Gastroesophageal sphincter (tissue), 4 donors: Measurements from ENCODE around the gene VPS33A. TPM values are rescaled to one million over a fixed set of nuclear protein-coding genes. Genes with fewer than 3 reads are reported as not detected.

Source experiments
- ATAC-seq: fragments of 150-250 bp; one replicate; pipeline ENCODE4 v1.9.1; 2016; ENCODE audit warnings: mild to moderate bottlenecking, moderate library complexity
- H3K27ac ChIP-seq, 4 donors: fragments of 200-600 bp; sonication (generic) in 3 of 4; 1 replicate in 3 of 4; 2 replicates in 1 of 4; pipeline ENCODE4 v1.5.1; 2016 to 2019
- H3K27me3 ChIP-seq: fragments of 200-600 bp; sonication (generic); one replicate; pipeline ENCODE4 v1.5.1; 2019
- H3K36me3 ChIP-seq, 2 donors: fragments of 200-600 bp; sonication (generic); one replicate each; pipeline ENCODE4 v1.5.1; 2019; ENCODE audit warnings: control low read depth in 1 of 2
- H3K4me1 ChIP-seq, 3 donors: fragments of 200-600 bp; sonication (generic); 1 replicate in 2 of 3; 2 replicates in 1 of 3; pipeline ENCODE4 v1.5.1; 2016 to 2019; ENCODE audit warnings: control low read depth in 2 of 3
- H3K4me3 ChIP-seq, 2 donors: fragments of 200-600 bp; sonication (generic); one replicate each; pipeline ENCODE4 v1.5.1; 2019; ENCODE audit warnings: mild to moderate bottlenecking in 1 of 2, moderate library complexity in 1 of 2
- H3K9me3 ChIP-seq, 3 donors: fragments of 200-600 bp; sonication (generic); one replicate each; pipeline ENCODE4 v1.5.1; 2017 to 2019; ENCODE audit warnings: control low read depth in 2 of 3
- EP300 ChIP-seq: sonication (generic); formaldehyde crosslinking; IDR thresholded peaks from one replicate; pipeline ENCODE4 v1.6.1; 2017; ENCODE audit warnings: antibody characterized with exemption, mild to moderate bottlenecking
- POLR2A ChIP-seq, 2 donors: fragments of 450-650 bp; IDR thresholded peaks; one replicate each; pipeline ENCODE4 v1.6.1; 2017; ENCODE audit warnings: antibody characterized with exemption in 2 of 2, mild to moderate bottlenecking in 2 of 2, moderate library complexity in 1 of 2
- POLR2AphosphoS5 ChIP-seq: sonication (generic); formaldehyde crosslinking; IDR thresholded peaks from one replicate; pipeline ENCODE4 v1.6.1; 2017; ENCODE audit warnings: antibody characterized with exemption
- WGBS, 2 donors: methylation state at CpG; one replicate each; pipeline ENCODE4 v1.1.5; 2018; ENCODE audit warnings: low coverage in 1 of 2; 5-methylcytosine and 5-hydroxymethylcytosine counted together
- total RNA-seq, 4 donors: library from RNA; depleted of rRNA; stranded (reverse); fragments of >200 nt; gene quantifications; one replicate each; pipeline ENCODE4 v1.1.0, GENCODE V29; 2016
- TF ChIP-seq, protein P1 (sequence below), 4 experiments: fragments of 200-600 bp in 2 of 4; fragments of 450-650 bp in 2 of 4; sonication (generic) in 1 of 4; IDR thresholded peaks; one replicate each; pipeline ENCODE4 v1.5.1; 2017 to 2019; ENCODE audit warnings: antibody characterized with exemption in 4 of 4, mild to moderate bottlenecking in 2 of 4, moderate library complexity in 2 of 4

The VPS33A gene
- total RNA-seq, 4 donors from 2014 or later = 13.0 to 15.1 (median 13.6) TPM

DNA sequence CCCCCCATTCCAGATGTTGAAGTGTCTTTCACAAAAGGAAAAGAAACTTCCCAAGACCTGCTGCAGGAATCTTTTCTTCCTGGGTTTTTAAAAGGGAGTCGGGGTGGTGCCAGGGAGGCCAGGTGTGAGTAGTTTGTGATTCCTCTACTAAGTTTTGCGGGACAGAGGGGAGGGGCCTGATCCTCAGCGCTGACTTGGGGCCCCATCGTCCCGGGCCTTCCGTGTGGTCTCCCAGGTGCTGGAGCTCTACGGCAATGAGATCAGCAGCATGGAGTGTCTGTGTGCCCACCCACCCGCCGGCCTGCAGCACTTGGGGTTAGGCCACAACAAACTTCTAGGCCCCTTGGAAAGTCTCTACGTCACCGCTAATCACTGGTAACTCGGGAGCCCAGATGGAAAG lies 78.8 kb downstream of the VPS33A start:
- peaks cover 0 to 11% (median 0%) of the 10 kb centered on the region in 3 donors for H3K4me1 ChIP-seq
- no peak for TF ChIP-seq POLR2AphosphoS5
- TF ChIP-seq, protein P1, sequence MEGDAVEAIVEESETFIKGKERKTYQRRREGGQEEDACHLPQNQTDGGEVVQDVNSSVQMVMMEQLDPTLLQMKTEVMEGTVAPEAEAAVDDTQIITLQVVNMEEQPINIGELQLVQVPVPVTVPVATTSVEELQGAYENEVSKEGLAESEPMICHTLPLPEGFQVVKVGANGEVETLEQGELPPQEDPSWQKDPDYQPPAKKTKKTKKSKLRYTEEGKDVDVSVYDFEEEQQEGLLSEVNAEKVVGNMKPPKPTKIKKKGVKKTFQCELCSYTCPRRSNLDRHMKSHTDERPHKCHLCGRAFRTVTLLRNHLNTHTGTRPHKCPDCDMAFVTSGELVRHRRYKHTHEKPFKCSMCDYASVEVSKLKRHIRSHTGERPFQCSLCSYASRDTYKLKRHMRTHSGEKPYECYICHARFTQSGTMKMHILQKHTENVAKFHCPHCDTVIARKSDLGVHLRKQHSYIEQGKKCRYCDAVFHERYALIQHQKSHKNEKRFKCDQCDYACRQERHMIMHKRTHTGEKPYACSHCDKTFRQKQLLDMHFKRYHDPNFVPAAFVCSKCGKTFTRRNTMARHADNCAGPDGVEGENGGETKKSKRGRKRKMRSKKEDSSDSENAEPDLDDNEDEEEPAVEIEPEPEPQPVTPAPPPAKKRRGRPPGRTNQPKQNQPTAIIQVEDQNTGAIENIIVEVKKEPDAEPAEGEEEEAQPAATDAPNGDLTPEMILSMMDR (IDR thresholded peaks at IDR 0.05) = no peak
- TF ChIP-seq POLR2A (IDR thresholded peaks at IDR 0.05) = no peak
- TF ChIP-seq EP300 = no peak
- H3K36me3 ChIP-seq = no peaks in the 10 kb centered on the region
- ATAC-seq = no peak
- no peaks in the 10 kb centered on the region for H3K9me3 ChIP-seq
- no peak overlapping the region for H3K4me3 ChIP-seq
- no peak overlapping the region for H3K27ac ChIP-seq
- no CpG with 5 or more reads among the region's 12 CpGs for WGBS, 2 donors
- H3K27me3 ChIP-seq = no peaks in the 10 kb centered on the region

DNA sequence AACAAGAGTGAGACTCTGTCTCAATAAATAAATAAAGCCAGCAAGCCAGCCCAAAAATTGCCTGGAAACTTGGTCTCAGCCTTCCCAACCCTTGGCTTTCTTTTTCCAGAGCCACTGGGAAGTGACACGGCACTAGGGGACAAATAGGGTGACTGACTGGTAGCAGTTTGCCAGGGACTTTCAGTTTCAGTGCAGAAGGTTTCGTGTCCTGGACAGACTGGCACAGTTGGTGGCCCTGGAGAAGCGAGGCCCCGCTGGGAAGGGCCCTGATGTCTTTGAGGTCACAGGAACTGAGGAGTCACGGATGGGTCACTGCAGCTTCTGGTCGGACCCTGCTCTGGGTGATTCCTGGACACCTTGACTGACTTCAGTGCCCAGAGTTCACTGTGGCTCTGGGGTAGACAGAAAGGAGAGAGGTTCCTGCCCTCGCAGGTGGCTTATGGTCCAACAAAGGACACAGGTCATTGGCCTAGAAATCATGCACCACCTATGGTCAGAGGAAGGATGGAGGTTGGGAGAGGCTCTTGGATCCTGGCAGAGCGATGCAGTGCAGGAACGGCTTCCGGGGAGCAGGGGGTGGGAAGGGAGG lies 80.7 kb downstream of the VPS33A start:
- H3K27ac ChIP-seq = no peak overlapping the region
- no peaks in the 10 kb centered on the region for H3K27me3 ChIP-seq
- WGBS, 2 donors = 93 to 100% methylated on average over 1 to 3 of the region's 10 CpGs
- no peaks in the 10 kb centered on the region for H3K9me3 ChIP-seq
- no peak for TF ChIP-seq EP300
- TF ChIP-seq POLR2A (IDR thresholded peaks at IDR 0.05) = no peak
- TF ChIP-seq POLR2AphosphoS5 = no peak
- TF ChIP-seq, protein P1 (IDR thresholded peaks at IDR 0.05) = no peak
- no peak overlapping the region for H3K4me3 ChIP-seq
- no peak for ATAC-seq
- no peaks in the 10 kb centered on the region for H3K36me3 ChIP-seq
- peaks cover 0 to 11% (median 0%) of the 10 kb centered on the region in 3 donors for H3K4me1 ChIP-seq

- Histone ChIP-seq H3K27ac (no peak overlapping the region), H3K4me3 (no peak overlapping the region)
Observed at GRCh38 chr12:122185079-122185478, 81.2 kb downstream of the VPS33A start.

GRCh38 chr12:122184517-122184916 lies 81.8 kb downstream of the VPS33A start:
- ATAC-seq = no peak
- Histone ChIP-seq H3K9me3 (no peaks in the 10 kb centered on the region), H3K4me3 (no peak overlapping the region), H3K4me1 (peaks cover 0 to 11% (median 0%) of the 10 kb centered on the region in 3 donors), H3K27ac (no peak overlapping the region), H3K36me3 (no peaks in the 10 kb centered on the region), H3K27me3 (no peaks in the 10 kb centered on the region)
- no peak for TF ChIP-seq EP300
- TF ChIP-seq POLR2AphosphoS5 = no peak
- TF ChIP-seq POLR2A (IDR thresholded peaks at IDR 0.05) = no peak
- TF ChIP-seq, protein P1 (IDR thresholded peaks at IDR 0.05) = no peak
- WGBS, 2 donors = 96% methylated on average over 4 of the region's 18 CpGs; no CpG with 5 or more reads in 1 of the 2 donors

More at GRCh38 chr12:122185079-122185478, 81.2 kb downstream of the VPS33A start:
- Histone ChIP-seq H3K36me3 (no peaks in the 10 kb centered on the region), H3K27me3 (no peaks in the 10 kb centered on the region), H3K9me3 (no peaks in the 10 kb centered on the region), H3K4me1 (peaks cover 0 to 11% (median 0%) of the 10 kb centered on the region in 3 donors)
- ATAC-seq = no peak
- TF ChIP-seq EP300 (no peak), POLR2AphosphoS5 (no peak), POLR2A (IDR thresholded peaks at IDR 0.05) (no peak)
- TF ChIP-seq, protein P1 (IDR thresholded peaks at IDR 0.05) = no peak
- WGBS, 2 donors = 79 to 80% methylated on average over 3 to 4 of the region's 7 CpGs

DNA sequence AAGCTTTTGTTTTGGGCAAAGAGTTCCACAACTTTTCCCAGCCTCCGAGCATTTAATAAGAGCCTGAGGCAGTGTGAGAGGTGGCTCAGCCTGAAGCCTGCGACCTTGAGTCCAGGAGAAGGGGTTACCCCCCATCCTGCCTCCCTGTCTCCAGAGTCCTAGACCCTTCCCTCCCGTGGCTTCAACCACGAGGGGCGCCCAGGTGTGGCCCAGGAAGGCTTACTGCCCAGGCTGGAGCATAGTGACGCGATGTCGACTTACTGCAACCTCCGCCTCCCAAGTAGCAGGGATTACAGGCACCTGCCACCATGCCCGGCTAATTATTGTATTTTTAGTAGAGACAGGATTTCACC lies 82.7 kb downstream of the VPS33A start:
- ATAC-seq = no peak
- H3K27ac ChIP-seq = peak overlapping the region in 1 of 4 donors; percentile 57
- no peaks in the 10 kb centered on the region for H3K36me3 ChIP-seq
- WGBS, 2 donors = 88 to 100% methylated on average over 1 to 5 of the region's 10 CpGs
- H3K4me1 ChIP-seq = peaks cover 0 to 11% (median 0%) of the 10 kb centered on the region in 3 donors
- no peaks in the 10 kb centered on the region for H3K27me3 ChIP-seq
- H3K9me3 ChIP-seq = no peaks in the 10 kb centered on the region
- H3K4me3 ChIP-seq = peak overlapping the region in 1 of 2 donors; percentile 58
- TF ChIP-seq EP300 (no peak), POLR2A (IDR thresholded peaks at IDR 0.05) (no peak), POLR2AphosphoS5 (no peak)
- TF ChIP-seq, protein P1 (IDR thresholded peaks at IDR 0.05) = no peak
